Measurements from ENCODE around the gene GIMAP1.
A peak's percentile ranks its signal among the peaks of the same experiment; 100 is the strongest.

GRCh38 chr7:150756858-150757257 is 40.4 kb downstream of the GIMAP1 start:
- no peak for TF ChIP-seq POLR2AphosphoS5 (IDR thresholded peaks at IDR 0.05)
- TF ChIP-seq, protein P1, sequence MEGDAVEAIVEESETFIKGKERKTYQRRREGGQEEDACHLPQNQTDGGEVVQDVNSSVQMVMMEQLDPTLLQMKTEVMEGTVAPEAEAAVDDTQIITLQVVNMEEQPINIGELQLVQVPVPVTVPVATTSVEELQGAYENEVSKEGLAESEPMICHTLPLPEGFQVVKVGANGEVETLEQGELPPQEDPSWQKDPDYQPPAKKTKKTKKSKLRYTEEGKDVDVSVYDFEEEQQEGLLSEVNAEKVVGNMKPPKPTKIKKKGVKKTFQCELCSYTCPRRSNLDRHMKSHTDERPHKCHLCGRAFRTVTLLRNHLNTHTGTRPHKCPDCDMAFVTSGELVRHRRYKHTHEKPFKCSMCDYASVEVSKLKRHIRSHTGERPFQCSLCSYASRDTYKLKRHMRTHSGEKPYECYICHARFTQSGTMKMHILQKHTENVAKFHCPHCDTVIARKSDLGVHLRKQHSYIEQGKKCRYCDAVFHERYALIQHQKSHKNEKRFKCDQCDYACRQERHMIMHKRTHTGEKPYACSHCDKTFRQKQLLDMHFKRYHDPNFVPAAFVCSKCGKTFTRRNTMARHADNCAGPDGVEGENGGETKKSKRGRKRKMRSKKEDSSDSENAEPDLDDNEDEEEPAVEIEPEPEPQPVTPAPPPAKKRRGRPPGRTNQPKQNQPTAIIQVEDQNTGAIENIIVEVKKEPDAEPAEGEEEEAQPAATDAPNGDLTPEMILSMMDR (IDR thresholded peaks at IDR 0.05; ENCODE audit: poor library complexity, severe bottlenecking), result peak; percentile 24
- TF ChIP-seq REST (IDR thresholded peaks at IDR 0.05; ENCODE audit: borderline replicate concordance), result no peak
- TF ChIP-seq EZH2 (IDR thresholded peaks at IDR 0.05; ENCODE audit: borderline replicate concordance, insufficient read depth, low read length, poor library complexity, severe bottlenecking), result no peak
- TF ChIP-seq EP300 (conservative IDR thresholded peaks at IDR 0.05; ENCODE audit: poor library complexity, severe bottlenecking), result no peak
- TF ChIP-seq SMC3 (conservative IDR thresholded peaks at IDR 0.05; ENCODE audit: poor library complexity), result no peak
